ENCODE data around the gene OR10H2. TPM values are rescaled to one million over a fixed set of nuclear protein-coding genes. Genes with fewer than 3 reads are reported as not detected.
"Not testable (repeated sequence)": the region's sequence is repeated elsewhere in the genome, so short reads cannot be mapped to it uniquely, and the experiment has no call there.

Gene OR10H2
- total RNA-seq, 2 donors from 2014 or later, result not detected

GRCh38 chr19:15758379-15758778, 30.6 kb downstream of the OR10H2 start:
- DNase-seq (ENCODE audit: low spot score), result no peak
- intact Hi-C loops (cut with DNase I), result loop anchor here in 1 of 2 donors (5.0 kb wide), 1 partner anchor 1246 kb away; no protein-coding TSS in a partner anchor

GRCh38 chr19:15759962-15760565, 32.2 kb downstream of the OR10H2 start:
- intact Hi-C loops (cut with DNase I), result loop anchor here in 1 of 2 donors (5.0 kb wide), 1 partner anchor 1248 kb away; no protein-coding TSS in a partner anchor
- no peak for DNase-seq (ENCODE audit: low spot score)

GRCh38 chr19:15769586-15769985, 41.8 kb downstream of the OR10H2 start:
- intact Hi-C loops (cut with DNase I), result no loop called here
- DNase-seq (ENCODE audit: low spot score), result no peak

DNA sequence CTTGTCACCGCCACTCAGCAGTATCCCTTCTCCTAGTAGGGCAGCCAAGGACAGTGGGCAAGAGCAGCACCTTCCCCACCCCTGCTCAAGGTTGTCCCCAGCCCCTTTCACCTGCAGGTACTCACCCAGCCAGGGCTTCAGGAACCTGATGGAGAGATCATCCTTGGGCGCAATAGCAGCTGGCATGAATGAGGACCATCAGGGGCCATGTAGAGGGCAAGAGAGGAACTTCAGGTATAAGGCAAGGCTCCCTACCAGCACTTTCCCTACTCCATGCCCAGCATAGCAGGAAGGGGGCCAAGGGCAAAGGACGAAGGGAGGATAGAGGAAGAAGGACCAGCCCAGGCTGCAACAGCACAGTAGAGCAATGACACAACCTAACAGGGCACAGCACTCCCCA, 46.3 kb downstream of the OR10H2 start:
- DNase-seq (ENCODE audit: low spot score); intact Hi-C loops (cut with DNase I): not testable (repeated sequence)

DNA sequence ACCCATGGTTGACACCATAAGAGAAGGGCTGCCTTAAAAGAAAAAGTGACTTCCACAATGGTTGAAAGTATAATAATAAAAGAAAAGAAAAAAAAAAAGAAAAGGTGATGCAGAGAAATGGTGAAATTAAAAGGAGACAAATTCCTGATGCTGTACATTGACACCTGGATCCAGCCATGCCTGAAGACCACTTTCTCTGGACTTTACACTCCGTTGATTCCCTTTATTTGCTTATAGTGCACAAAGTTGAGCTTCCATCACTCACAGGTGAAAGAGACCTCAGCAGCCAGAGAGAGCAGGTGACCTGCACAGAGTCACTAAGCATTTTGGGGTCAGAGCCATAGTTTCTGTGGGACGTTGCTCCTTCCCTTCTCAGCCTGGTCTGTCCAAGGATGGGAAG, 47.4 kb downstream of the OR10H2 start:
- intact Hi-C loops (cut with DNase I), result no loop called here
- no peak for DNase-seq (ENCODE audit: low spot score)

DNA sequence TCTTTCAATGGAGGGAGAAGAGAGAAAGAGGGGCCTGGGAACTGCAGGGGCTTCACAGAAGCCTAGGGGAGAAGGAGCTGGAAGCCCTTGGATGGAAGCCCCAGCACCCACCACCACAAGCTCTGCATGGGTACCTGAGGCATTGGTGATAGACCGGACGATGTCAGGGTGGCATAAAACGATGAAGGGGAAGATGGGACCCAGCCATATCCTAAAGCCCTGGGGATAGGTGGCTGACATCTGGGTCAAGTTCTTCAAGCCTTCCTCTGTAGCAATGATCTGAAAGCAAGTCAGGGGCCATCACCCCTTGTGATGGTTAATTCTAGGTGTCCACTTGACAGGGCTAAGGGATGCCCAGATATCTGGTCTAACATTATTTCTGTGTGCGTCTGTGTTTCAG, 48.4 kb downstream of the OR10H2 start:
- no peak for DNase-seq (ENCODE audit: low spot score)
- intact Hi-C loops (cut with DNase I), result no loop called here

DNA sequence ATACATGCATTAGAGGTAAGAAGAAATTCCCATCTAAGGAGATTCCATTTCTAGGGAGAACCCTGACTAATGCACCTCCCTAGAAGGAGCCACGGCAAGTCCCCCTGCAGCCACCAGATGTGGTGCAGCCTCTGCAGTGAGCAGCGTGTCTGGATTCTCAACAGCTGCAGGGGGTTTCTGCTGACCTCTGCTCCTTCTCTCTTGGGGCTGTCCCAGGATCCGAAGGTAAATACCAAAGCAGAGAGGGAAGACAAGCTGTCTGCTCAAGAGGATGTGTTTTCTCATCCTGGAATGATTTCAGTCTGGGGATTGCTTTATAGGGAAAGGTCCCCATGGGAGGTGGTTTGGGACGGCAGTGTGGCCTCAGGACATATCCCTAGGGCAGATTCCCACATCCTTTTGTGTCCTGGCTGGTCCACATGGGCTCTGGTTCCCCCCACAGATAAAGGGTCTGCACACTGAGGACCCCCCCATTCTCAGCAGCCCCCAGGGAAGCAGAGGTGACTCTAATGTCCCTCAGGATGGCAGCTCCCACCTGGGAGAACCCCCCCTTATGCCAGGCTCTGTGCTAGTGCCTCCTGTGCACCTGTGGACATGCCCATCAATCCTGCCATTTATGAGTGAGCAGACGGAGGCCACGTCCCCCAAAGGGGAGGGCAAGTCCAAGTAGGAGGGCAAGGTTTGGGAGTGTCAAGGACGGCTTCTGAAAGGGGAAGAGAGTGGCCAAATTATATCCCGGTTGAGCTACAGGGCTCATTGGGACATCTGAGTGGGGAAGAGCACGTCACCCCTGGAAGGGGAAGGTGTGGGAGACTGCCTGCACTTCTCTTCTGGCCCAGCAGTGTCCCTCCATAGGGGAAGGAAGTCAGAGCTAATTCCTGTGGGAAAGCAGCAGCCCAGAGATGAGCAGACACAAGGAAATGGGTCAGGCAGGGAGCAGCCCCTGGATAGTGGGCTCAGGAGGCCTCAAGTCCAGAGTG, 49.5 kb downstream of the OR10H2 start:
- intact Hi-C loops (cut with DNase I), result no loop called here
- no peak for DNase-seq (ENCODE audit: low spot score)

Other genes with a start within 250 kb of the OR10H2 start
- gene PGLYRP2, start 248.5 kb upstream of the OR10H2 start, total RNA-seq, result not detected
- gene CYP4F22, start 219.5 kb upstream of the OR10H2 start, total RNA-seq, result not detected
- not detected for gene CYP4F8, start 112.8 kb upstream of the OR10H2 start, total RNA-seq
- under 1 TPM; 0.29 to 0.79 TPM for gene CYP4F3, start 87.1 kb upstream of the OR10H2 start, total RNA-seq
- 1 to 10 TPM; 2.6 to 7.6 TPM for gene CYP4F12, start 54.9 kb upstream of the OR10H2 start, total RNA-seq
- gene OR10H3, start 10.0 kb downstream of the OR10H2 start, total RNA-seq, result not detected
- gene OR10H5, start 59.6 kb downstream of the OR10H2 start, total RNA-seq, result not detected
- gene OR10H1, start 87.6 kb downstream of the OR10H2 start, total RNA-seq, result under 1 TPM; 0.05 to 0.09 TPM
- not detected for gene CYP4F2, start 170.1 kb downstream of the OR10H2 start, total RNA-seq
- gene CYP4F11, start 206.5 kb downstream of the OR10H2 start, total RNA-seq, result under 1 TPM in 1 of 2 donors, not detected in 1; 0.14 TPM
- gene OR10H4, start 221.0 kb downstream of the OR10H2 start, total RNA-seq, result not detected

All from posterior vena cava (tissue), 2 donors.